Measurements from ENCODE around the gene ATXN1L. TPM values are rescaled to one million over a fixed set of nuclear protein-coding genes. Genes with fewer than 3 reads are reported as not detected.
"Not testable (repeated sequence)": the region's sequence is repeated elsewhere in the genome, so short reads cannot be mapped to it uniquely, and the experiment has no call there.

The ATXN1L gene
- polyA plus RNA-seq, 3 donors, result 34.9 to 36.6 (median 35.5) TPM

- no peak for DNase-seq (ENCODE audit: extremely low read depth in 1 of 11, low read depth in 9 of 11, low spot score in 4 of 11)
Observed at GRCh38 chr16:71880176-71880575, 34.4 kb downstream of the ATXN1L start.

- peak in 10 of 11 donors; percentile 53 to 79 (median 73) for DNase-seq (ENCODE audit: extremely low read depth in 1 of 11, low read depth in 9 of 11, low spot score in 4 of 11)
Observed at GRCh38 chr16:71882505-71883167, 36.9 kb downstream of the ATXN1L start.

GRCh38 chr16:71883168-71883848 is 37.5 kb downstream of the ATXN1L start:
- peak in 9 of 11 donors; percentile 26 to 45 (median 29) for DNase-seq (ENCODE audit: extremely low read depth in 1 of 11, low read depth in 9 of 11, low spot score in 4 of 11)

- DNase-seq (ENCODE audit: extremely low read depth in 1 of 11, low read depth in 9 of 11, low spot score in 4 of 11), result peak; percentile 71 to 91 (median 82)
Observed at GRCh38 chr16:71883849-71884638, 38.3 kb downstream of the ATXN1L start, which contains the start of gene ZNF821. ZNF821 (minus strand) TSS chr16:71884182; CDS start chr16:71879946, 4,236 bp downstream.

DNA sequence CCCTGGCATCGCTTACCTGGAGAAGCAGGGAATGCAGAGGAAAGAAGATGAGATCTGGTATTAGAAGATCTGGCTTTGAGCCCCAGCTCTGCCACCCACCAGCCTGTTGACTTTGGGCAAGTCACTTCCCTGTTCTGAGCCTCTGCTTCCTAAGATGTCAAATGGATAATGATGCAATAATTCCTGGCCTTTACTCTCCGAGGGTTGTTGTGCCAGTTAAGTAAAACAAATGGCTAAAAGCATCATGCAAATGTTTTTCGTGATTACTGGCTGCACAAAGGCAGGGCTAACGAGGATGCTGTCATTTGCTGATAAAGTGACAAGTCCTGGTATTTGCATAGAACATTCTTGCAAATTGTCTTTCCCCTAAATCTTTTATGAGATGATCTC is 39.5 kb downstream of the ATXN1L start:
- no peak for DNase-seq (ENCODE audit: extremely low read depth in 1 of 11, low read depth in 9 of 11, low spot score in 4 of 11)

DNA sequence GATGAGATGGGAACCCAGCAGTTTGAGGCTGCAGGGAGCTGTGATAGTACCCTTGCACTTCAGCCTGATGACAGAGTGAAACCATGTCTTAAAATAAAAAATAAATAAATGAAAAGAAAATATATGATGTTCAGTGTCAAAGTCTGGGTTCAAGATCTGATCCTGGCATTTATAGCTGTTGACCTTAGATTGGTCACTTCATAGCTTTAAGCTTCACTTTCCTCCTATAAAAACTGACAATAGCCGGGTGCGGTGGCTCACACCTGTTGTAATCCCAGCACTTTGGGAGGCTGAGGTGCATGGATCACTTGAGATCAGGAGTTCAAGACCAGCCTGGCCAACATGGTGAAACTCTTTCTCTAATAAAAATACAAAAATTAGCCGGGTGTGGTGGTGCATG is 43.4 kb downstream of the ATXN1L start:
- no peak for DNase-seq (ENCODE audit: extremely low read depth in 1 of 11, low read depth in 9 of 11, low spot score in 4 of 11)

DNA sequence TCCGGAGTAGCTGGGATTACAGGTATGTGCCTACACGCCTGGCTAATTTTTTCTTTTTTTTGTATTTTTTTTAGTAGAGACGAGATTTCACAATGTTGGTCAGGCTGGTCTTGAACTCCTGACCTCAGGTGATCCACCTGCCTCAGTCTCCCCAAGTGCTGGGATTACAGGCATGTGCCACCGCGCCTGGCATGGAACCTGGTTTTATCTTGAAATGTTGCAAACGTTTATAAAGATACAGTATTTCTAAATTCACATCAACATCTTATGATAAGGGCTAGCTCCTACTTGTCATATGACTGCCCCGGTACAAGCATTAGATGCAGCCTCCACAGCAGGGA is 48.1 kb downstream of the ATXN1L start:
- DNase-seq (ENCODE audit: extremely low read depth in 1 of 11, low read depth in 9 of 11, low spot score in 4 of 11), result no peak

- DNase-seq (ENCODE audit: extremely low read depth in 1 of 11, low read depth in 9 of 11, low spot score in 4 of 11), result peak in 10 of 11 donors; percentile 17 to 58 (median 30)
Observed at GRCh38 chr16:71894229-71894920, 48.6 kb downstream of the ATXN1L start.

DNA sequence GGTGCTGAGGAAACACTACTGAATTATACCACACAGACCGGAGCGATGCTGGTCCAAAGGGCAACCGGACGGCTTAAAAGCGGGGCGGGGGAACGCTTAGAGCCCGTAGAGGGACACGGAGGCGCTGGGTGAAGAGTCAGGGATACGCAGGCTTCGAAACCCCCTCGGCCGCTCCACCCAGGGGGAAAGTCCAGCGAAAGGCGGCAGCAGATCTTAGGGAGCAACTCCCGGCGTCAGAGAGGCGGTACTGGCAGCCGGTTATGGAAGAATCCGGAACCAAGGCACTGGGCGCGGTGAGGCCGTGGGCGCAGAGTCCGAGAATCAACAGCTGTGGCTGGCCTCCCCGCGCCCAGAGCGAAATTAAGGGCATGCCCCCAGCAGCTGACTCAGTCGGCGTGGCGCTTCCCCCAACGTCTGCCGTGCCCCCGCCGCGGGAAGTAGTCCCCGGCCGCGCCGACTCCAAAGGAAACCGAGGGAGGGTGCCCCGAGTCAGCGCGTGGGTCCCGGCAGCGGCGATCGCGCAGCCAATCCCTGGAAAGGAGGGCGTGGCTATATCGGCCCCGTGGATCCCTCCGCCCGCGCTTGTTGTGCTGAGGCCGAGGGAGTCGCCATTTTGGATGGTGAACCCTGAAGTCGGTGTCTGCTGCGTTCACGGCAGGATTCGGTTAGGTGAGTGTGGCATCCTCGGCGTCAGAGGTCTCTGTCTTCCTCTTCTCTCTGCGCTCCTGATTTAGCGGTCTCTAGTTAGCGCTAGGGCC is 49.3 kb downstream of the ATXN1L start, which contains the start of gene IST1:
IST1 (plus strand) TSS at position 611 of the 758 bp plus-strand sequence. CDS start 20,110 bp downstream, outside the sequence.
- DNase-seq (ENCODE audit: extremely low read depth in 1 of 11, low read depth in 9 of 11, low spot score in 4 of 11), result peak; percentile 91 to 99 (median 98)

GRCh38 chr16:71895679-71896365 is 50.0 kb downstream of the ATXN1L start:
- peak in 8 of 11 donors; percentile 9 to 41 (median 28) for DNase-seq (ENCODE audit: extremely low read depth in 1 of 11, low read depth in 9 of 11, low spot score in 4 of 11)

- DNase-seq (ENCODE audit: extremely low read depth in 1 of 11, low read depth in 9 of 11, low spot score in 4 of 11), result no peak
Observed at GRCh38 chr16:71896764-71897368, 51.1 kb downstream of the ATXN1L start.

DNA sequence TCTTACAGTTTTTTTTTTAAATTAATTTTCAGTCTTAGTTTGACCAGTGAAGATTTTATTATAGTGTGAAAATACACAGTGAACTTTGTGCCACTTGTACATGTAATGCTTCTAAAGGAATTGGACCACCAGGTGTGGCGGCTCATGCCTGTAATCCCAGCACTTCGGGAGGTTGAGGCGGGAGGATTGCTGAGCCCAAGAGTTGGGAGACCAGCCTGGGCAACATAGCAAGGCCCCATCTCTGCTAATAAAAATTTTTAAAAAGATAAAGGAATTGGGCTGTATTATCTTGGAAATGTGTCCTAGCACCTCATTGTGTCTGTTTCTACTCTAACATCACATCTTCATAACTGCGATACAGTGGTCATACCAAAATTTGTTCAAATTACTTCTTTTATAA is 53.4 kb downstream of the ATXN1L start:
- no peak for DNase-seq (ENCODE audit: extremely low read depth in 1 of 11, low read depth in 9 of 11, low spot score in 4 of 11)

DNA sequence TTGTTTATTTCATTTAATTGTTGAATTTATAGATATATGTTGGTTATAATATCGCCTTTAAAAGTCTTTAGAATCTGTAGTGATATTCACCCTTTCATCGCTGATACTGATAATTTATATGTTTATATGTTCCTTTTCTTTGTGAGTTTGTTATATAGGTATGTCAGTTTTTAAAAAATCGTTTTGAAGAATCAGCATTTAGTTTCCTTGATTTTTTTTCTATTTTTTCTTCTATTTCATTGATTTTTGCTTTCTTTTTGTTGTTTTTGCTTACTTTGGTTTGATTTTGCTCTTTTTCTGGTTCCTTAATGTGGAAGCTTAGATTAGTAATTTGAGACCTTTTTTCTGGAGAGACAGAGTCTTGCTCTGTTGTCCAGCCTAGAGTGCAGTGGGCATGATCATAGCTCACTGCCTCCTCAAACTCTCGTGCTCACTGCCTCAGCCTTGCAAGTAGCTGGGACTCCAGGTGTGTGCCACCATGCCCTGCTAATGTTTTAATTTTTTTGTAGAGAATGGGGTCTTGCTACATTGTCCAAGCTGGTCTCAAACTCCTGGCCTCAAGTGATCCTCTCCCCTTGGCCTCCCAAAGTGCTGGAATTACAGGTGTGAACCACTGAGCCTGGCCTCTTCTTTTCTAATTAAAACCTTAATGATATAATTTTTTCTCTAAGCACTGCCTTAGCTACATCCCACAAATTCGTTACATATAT is 57.0 kb downstream of the ATXN1L start:
- DNase-seq (ENCODE audit: extremely low read depth in 1 of 11, low read depth in 9 of 11, low spot score in 4 of 11), result no peak

DNA sequence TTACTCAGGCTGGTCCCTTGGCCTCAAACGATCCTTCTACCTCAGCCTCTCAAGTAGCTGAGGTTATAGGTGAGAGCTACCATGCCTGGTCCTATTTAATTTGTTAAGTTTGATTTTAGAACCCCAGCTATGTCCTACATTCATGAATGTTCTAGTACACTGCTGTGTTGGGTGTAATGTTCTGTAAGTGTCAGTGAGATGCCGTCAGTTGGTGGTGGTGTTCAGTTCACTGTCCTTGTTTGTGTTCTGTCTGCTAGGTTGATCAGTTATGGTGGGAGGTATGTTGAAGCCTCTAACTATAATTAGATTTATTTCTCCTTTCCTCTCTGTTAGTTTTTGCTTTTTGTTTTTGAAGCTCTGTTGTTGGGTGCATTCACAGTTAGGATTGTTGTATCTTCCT is 57.8 kb downstream of the ATXN1L start:
- DNase-seq (ENCODE audit: extremely low read depth in 1 of 11, low read depth in 9 of 11, low spot score in 4 of 11), result no peak

- no peak for DNase-seq (ENCODE audit: extremely low read depth in 1 of 11, low read depth in 9 of 11, low spot score in 4 of 11)
Observed at GRCh38 chr16:71904239-71904638, 58.5 kb downstream of the ATXN1L start.

- DNase-seq (ENCODE audit: extremely low read depth in 1 of 11, low read depth in 9 of 11, low spot score in 4 of 11), result not testable (repeated sequence)
Observed at GRCh38 chr16:71905765-71906164, 60.0 kb downstream of the ATXN1L start.
